HEK293 (cell line): Measurements from ENCODE around the gene SLC25A2.
"Not testable (repeated sequence)": the region's sequence is repeated elsewhere in the genome, so short reads cannot be mapped to it uniquely, and the experiment has no call there.

Source experiments
- CTCF ChIA-PET: fragments of 350-600 bp; formaldehyde crosslinking; extraction: SDS; loops from one replicate; lab custom pipeline; 2021; ENCODE audit warnings: antibody characterized with exemption; lab: Yijun Ruan, JAX
- POLR2A ChIA-PET: fragments of 300-600 bp; formaldehyde crosslinking; extraction: SDS; loops from one replicate; lab custom pipeline; 2020; ENCODE audit warnings: antibody characterized with exemption, inconsistent platforms; lab: Yijun Ruan, JAX
- H3K27ac ChIP-seq: fragments of 200-500 bp; sonication (Bioruptor generic); 2 replicates; pipeline ENCODE4 v1.5.1; 2014; ENCODE audit warnings: low read depth, low read length, control low read depth, inconsistent platforms; ENCODE audit errors: extremely low read depth
- H3K36me3 ChIP-seq, 2 experiments: fragments of 200-500 bp in 1 of 2; sonication (Bioruptor generic) in 1 of 2; 1 replicate in 1 of 2; 2 replicates in 1 of 2; pipeline ENCODE4 v1.5.1; 2014 to 2017; ENCODE audit warnings: inconsistent platforms in 2 of 2, low read length in 2 of 2; ENCODE audit not compliant: control insufficient read depth in 2 of 2, insufficient read depth in 1 of 2
- H3K4me1 ChIP-seq: fragments of 200-500 bp; sonication (Bioruptor generic); 2 replicates; pipeline ENCODE4 v1.5.1; 2014; ENCODE audit warnings: mild to moderate bottlenecking, low read length, inconsistent platforms; ENCODE audit not compliant: control insufficient read depth, insufficient read depth
- H3K4me3 ChIP-seq: 2 replicates; pipeline ENCODE4 v1.5.1; 2011; ENCODE audit warnings: low read depth, mild to moderate bottlenecking, control low read depth, low read length, moderate library complexity
- H3K9me3 ChIP-seq: fragments of 200-500 bp; sonication (Bioruptor generic); 2 replicates; pipeline ENCODE4 v1.5.1; 2014; ENCODE audit warnings: low read depth, low read length, inconsistent platforms; ENCODE audit not compliant: control insufficient read depth, insufficient read depth
- ZNF174 ChIP-seq: fragments of 450-650 bp; formaldehyde crosslinking; IDR thresholded peaks from 2 replicates; pipeline ENCODE4 v1.5.0; 2017; ENCODE audit warnings: missing biosample characterization, mild to moderate bottlenecking, missing genetic modification characterization
- ZNF2 ChIP-seq: fragments of 450-650 bp; formaldehyde crosslinking; IDR thresholded peaks from 2 replicates; pipeline ENCODE4 v1.5.1; 2016; ENCODE audit warnings: missing biosample characterization, missing genetic modification characterization
- ZNF26 ChIP-seq: fragments of 450-650 bp; formaldehyde crosslinking; IDR thresholded peaks from 2 replicates; pipeline ENCODE4 v1.5.1; 2016; ENCODE audit warnings: missing biosample characterization, missing genetic modification characterization
- ZNF366 ChIP-seq: fragments of 450-650 bp; formaldehyde crosslinking; conservative IDR thresholded peaks from 2 replicates; pipeline ENCODE4 v1.5.1; 2016; ENCODE audit warnings: missing biosample characterization, missing genetic modification characterization
- ZNF501 ChIP-seq: fragments of 450-650 bp; formaldehyde crosslinking; IDR thresholded peaks from 2 replicates; pipeline ENCODE4 v1.5.1; 2016; ENCODE audit warnings: missing biosample characterization, missing genetic modification characterization
- ZNF548 ChIP-seq: fragments of 450-650 bp; formaldehyde crosslinking; IDR thresholded peaks from 2 replicates; pipeline ENCODE4 v1.5.1; 2016; ENCODE audit warnings: missing biosample characterization, missing genetic modification characterization
- ZNF626 ChIP-seq: fragments of 450-650 bp; sonication (Bioruptor Pico); formaldehyde crosslinking; IDR thresholded peaks from 2 replicates; pipeline ENCODE4 v1.5.1; 2018; ENCODE audit warnings: missing biosample characterization, missing genetic modification characterization, inconsistent platforms
- ZNF654 ChIP-seq: fragments of 450-650 bp; formaldehyde crosslinking; IDR thresholded peaks from 2 replicates; pipeline ENCODE4 v1.5.1; 2016; ENCODE audit warnings: low read depth, missing biosample characterization, missing genetic modification characterization
- ZNF830 ChIP-seq: fragments of 450-650 bp; IDR thresholded peaks from 2 replicates; pipeline ENCODE4 v1.5.0; 2018; ENCODE audit warnings: missing biosample characterization, missing genetic modification characterization, low read depth, mild to moderate bottlenecking, moderate library complexity
- ZXDB ChIP-seq: fragments of 450-650 bp; formaldehyde crosslinking; IDR thresholded peaks from 2 replicates; pipeline ENCODE4 v1.5.1; 2016; ENCODE audit warnings: missing biosample characterization, missing genetic modification characterization
- TF ChIP-seq, protein P1 (sequence below): fragments of 450-650 bp; formaldehyde crosslinking; conservative IDR thresholded peaks from 2 replicates; pipeline ENCODE4 v1.5.1; 2016; ENCODE audit warnings: low read depth, missing biosample characterization, missing genetic modification characterization
- TF ChIP-seq, protein P2 (sequence below): fragments of 450-650 bp; formaldehyde crosslinking; IDR thresholded peaks from 2 replicates; pipeline ENCODE4 v1.5.1; 2017; ENCODE audit warnings: missing biosample characterization, mild to moderate bottlenecking, missing genetic modification characterization, moderate library complexity
- TF ChIP-seq, protein P3 (sequence below): fragments of 450-650 bp; formaldehyde crosslinking; IDR thresholded peaks from 2 replicates; pipeline ENCODE4 v1.5.1; 2016; ENCODE audit warnings: missing biosample characterization, missing genetic modification characterization, low read depth
- TF ChIP-seq, protein P4 (sequence below): fragments of 450-650 bp; formaldehyde crosslinking; IDR thresholded peaks from 2 replicates; pipeline ENCODE4 v1.5.1; 2016; ENCODE audit warnings: missing biosample characterization, missing genetic modification characterization
- TF ChIP-seq, protein P5 (sequence below): fragments of 450-650 bp; formaldehyde crosslinking; IDR thresholded peaks from 2 replicates; pipeline ENCODE4 v1.5.1; 2016; ENCODE audit warnings: missing biosample characterization, missing genetic modification characterization

Gene SLC25A2

DNA sequence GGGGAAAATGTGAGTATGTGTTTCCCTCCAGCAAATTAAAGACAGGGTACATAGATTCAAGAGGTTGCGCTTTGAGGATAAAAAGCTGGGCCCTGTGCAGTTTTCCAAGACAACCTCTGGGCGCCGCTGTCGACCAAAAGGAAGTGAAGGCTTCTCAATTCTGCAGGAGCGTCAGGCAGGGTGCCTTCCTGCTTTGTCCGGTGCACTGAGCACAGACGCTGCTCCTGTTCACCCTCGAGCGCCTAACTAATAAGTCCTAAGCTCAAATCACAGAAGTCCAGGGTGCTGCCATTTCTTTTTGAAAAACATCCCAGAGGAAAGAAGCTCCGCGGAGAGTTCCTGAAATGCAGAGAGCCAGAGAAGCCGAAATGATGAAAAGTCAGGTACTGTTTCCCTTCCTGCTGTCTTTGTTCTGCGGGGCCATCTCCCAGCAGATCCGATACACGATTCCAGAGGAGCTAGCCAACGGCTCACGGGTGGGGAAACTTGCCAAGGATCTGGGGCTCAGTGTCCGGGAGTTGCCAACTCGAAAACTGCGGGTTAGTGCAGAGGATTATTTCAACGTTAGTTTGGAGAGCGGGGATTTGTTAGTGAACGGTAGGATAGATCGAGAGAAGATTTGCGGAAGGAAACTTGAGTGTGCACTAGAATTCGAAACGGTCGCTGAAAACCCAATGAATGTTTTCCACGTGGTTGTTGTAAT lies 46.2 kb upstream of the SLC25A2 start, which contains the start of gene PCDHGB1 (continued):
- TF ChIP-seq, protein P1, sequence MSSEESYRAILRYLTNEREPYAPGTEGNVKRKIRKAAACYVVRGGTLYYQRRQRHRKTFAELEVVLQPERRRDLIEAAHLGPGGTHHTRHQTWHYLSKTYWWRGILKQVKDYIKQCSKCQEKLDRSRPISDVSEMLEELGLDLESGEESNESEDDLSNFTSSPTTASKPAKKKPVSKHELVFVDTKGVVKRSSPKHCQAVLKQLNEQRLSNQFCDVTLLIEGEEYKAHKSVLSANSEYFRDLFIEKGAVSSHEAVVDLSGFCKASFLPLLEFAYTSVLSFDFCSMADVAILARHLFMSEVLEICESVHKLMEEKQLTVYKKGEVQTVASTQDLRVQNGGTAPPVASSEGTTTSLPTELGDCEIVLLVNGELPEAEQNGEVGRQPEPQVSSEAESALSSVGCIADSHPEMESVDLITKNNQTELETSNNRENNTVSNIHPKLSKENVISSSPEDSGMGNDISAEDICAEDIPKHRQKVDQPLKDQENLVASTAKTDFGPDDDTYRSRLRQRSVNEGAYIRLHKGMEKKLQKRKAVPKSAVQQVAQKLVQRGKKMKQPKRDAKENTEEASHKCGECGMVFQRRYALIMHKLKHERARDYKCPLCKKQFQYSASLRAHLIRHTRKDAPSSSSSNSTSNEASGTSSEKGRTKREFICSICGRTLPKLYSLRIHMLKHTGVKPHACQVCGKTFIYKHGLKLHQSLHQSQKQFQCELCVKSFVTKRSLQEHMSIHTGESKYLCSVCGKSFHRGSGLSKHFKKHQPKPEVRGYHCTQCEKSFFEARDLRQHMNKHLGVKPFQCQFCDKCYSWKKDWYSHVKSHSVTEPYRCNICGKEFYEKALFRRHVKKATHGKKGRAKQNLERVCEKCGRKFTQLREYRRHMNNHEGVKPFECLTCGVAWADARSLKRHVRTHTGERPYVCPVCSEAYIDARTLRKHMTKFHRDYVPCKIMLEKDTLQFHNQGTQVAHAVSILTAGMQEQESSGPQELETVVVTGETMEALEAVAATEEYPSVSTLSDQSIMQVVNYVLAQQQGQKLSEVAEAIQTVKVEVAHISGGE = peak; percentile 54
- peak; percentile 66 for TF ChIP-seq ZNF654 (tag by site-specific recombination)
- TF ChIP-seq ZNF2 (tag by site-specific recombination) = peak; percentile 67; the same call in 1 of the 2 replicates
- TF ChIP-seq, protein P2, sequence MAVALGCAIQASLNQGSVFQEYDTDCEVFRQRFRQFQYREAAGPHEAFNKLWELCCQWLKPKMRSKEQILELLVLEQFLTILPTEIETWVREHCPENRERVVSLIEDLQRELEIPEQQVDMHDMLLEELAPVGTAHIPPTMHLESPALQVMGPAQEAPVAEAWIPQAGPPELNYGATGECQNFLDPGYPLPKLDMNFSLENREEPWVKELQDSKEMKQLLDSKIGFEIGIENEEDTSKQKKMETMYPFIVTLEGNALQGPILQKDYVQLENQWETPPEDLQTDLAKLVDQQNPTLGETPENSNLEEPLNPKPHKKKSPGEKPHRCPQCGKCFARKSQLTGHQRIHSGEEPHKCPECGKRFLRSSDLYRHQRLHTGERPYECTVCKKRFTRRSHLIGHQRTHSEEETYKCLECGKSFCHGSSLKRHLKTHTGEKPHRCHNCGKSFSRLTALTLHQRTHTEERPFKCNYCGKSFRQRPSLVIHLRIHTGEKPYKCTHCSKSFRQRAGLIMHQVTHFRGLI (tag by site-specific recombination) = no peak
- TF ChIP-seq ZNF366 (tag by site-specific recombination) = no peak
- no peak for TF ChIP-seq ZNF174
- TF ChIP-seq ZNF501 (tag by site-specific recombination) = no peak

DNA sequence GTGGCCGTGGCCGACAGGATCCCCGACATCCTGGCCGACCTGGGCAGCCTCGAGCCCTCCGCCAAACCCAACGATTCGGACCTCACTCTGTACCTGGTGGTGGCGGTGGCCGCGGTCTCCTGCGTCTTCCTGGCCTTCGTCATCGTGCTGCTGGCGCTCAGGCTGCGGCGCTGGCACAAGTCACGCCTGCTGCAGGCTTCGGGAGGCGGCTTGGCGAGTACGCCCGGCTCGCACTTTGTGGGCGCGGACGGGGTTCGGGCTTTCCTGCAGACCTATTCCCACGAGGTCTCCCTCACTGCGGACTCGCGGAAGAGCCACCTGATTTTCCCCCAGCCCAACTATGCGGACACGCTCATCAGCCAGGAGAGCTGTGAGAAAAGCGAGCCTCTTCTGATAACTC lies 42.2 kb upstream of the SLC25A2 start:
- H3K27ac ChIP-seq, POLR2A ChIA-PET, H3K9me3 ChIP-seq, H3K36me3 ChIP-seq, H3K4me1 ChIP-seq, H3K4me3 ChIP-seq: not testable (repeated sequence)
- CTCF ChIA-PET = interaction anchor here (0.6 to 1.9 kb wide), 4 partner anchors 27 to 218 kb away, joined by 3 to 12 read pairs (median 6); no protein-coding TSS in a partner anchor

DNA sequence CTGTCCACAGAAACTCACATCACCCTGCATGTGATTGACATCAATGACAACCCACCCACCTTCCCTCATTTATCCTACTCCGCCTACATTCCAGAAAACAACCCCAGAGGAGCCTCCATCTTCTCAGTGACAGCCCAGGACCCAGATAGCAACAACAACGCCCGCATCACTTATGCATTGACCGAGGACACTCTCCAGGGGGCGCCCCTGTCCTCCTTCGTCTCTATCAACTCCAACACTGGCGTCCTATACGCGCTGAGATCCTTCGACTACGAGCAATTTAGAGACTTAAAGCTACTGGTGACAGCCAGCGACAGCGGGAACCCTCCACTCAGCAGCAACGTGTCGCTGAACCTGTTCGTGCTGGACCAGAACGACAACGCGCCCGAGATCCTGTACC lies 41.5 kb upstream of the SLC25A2 start:
- Histone ChIP-seq H3K9me3 (no peaks in the 10 kb centered on the region), H3K36me3 (no peaks in the 10 kb centered on the region), H3K4me1 (peaks cover 2% of the 10 kb centered on the region; the same call in 1 of the 2 replicates), H3K4me3 (no peak overlapping the region), H3K27ac (no peak overlapping the region)
- CTCF ChIA-PET = interaction anchor here (0.6 to 3.3 kb wide), 3 partner anchors 11 to 222 kb away, joined by 5 to 21 read pairs (median 6); no protein-coding TSS in a partner anchor
- POLR2A ChIA-PET = no interaction called here
- TF ChIP-seq ZNF626 (tag by site-specific recombination) (no peak), ZNF830 (no peak), ZXDB (tag by site-specific recombination) (no peak), ZNF26 (tag by site-specific recombination) (no peak), ZNF548 (no peak)
- TF ChIP-seq, protein P3, sequence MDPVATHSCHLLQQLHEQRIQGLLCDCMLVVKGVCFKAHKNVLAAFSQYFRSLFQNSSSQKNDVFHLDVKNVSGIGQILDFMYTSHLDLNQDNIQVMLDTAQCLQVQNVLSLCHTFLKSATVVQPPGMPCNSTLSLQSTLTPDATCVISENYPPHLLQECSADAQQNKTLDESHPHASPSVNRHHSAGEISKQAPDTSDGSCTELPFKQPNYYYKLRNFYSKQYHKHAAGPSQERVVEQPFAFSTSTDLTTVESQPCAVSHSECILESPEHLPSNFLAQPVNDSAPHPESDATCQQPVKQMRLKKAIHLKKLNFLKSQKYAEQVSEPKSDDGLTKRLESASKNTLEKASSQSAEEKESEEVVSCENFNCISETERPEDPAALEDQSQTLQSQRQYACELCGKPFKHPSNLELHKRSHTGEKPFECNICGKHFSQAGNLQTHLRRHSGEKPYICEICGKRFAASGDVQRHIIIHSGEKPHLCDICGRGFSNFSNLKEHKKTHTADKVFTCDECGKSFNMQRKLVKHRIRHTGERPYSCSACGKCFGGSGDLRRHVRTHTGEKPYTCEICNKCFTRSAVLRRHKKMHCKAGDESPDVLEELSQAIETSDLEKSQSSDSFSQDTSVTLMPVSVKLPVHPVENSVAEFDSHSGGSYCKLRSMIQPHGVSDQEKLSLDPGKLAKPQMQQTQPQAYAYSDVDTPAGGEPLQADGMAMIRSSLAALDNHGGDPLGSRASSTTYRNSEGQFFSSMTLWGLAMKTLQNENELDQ (tag by site-specific recombination) = no peak
- TF ChIP-seq, protein P4, sequence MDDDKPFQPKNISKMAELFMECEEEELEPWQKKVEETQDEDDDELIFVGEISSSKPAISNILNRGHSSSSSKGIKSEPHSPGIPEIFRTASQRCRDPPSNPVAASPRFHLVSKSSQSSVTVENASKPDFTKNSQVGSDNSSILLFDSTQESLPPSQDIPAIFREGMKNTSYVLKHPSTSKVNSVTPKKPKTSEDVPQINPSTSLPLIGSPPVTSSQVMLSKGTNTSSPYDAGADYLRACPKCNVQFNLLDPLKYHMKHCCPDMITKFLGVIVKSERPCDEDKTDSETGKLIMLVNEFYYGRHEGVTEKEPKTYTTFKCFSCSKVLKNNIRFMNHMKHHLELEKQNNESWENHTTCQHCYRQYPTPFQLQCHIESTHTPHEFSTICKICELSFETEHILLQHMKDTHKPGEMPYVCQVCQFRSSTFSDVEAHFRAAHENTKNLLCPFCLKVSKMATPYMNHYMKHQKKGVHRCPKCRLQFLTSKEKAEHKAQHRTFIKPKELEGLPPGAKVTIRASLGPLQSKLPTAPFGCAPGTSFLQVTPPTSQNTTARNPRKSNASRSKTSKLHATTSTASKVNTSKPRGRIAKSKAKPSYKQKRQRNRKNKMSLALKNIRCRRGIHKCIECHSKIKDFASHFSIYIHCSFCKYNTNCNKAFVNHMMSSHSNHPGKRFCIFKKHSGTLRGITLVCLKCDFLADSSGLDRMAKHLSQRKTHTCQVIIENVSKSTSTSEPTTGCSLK (tag by site-specific recombination) = no peak
- TF ChIP-seq, protein P5, sequence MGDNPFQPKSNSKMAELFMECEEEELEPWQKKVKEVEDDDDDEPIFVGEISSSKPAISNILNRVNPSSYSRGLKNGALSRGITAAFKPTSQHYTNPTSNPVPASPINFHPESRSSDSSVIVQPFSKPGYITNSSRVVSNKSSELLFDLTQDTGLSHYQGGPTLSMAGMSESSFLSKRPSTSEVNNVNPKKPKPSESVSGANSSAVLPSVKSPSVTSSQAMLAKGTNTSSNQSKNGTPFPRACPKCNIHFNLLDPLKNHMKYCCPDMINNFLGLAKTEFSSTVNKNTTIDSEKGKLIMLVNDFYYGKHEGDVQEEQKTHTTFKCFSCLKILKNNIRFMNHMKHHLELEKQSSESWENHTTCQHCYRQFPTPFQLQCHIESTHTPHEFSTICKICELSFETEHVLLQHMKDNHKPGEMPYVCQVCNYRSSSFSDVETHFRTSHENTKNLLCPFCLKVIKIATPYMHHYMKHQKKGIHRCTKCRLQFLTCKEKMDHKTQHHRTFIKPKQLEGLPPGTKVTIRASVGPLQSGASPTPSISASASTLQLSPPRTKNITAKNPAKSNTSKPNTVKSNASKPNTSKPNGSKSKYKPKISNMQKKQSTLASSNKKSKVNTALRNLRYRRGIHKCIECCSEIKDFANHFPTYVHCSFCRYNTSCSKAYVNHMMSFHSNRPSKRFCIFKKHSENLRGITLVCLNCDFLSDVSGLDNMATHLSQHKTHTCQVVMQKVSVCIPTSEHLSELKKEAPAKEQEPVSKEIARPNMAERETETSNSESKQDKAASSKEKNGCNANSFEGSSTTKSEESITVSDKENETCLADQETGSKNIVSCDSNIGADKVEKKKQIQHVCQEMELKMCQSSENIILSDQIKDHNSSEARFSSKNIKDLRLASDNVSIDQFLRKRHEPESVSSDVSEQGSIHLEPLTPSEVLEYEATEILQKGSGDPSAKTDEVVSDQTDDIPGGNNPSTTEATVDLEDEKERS (tag by site-specific recombination) = no peak
